Dedifferentiated amniotic fluid mesenchymal stem cell (primary cell): ENCODE results near the gene SPATA9.

Experiments used
- DNase-seq: peaks from one replicate; pipeline ENCODE4 v3.0.0-alpha.2; 2016; ENCODE audit errors: extremely low spot score

SPATA9 gene

DNA sequence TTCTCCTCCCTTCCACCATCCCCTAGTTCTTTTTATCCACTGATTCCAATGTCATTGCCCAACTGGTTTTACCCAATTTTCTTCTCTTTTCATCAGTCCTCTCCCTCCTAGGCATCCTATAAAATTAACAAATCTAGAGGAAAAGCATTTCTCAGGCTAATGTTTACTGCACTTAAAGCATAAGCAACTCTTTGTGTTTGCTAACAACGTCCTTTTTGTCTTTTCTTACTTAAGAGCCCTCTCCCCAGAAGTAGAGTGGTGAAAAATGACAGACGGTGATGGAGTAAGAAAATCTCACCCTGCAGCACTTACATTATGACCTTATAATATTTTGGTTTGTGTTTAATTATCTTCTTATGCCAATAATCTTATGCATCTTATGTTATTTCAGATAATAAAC, 1.6 kb upstream of the SPATA9 start:
- no peak for DNase-seq

DNA sequence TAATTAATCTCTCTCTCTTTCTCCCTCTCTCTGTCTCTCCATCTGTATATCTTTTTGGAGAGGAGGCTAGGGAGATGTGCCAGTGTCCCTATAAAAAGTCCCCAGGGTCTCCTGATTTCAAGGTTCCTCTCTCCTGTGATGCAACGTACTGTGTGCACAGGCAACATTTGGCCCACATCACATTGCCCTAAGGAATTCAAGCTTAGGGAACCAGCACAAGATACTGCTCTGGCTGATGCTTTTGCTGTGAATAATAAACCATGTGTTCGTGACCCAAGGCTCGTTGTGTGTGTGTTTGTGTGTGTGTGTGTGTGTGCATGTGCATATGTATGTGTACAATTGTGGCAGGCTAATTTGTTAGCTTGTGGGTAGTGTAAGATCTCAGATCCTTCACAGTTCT, 9.7 kb downstream of the SPATA9 start:
- DNase-seq: peak; percentile 64

DNA sequence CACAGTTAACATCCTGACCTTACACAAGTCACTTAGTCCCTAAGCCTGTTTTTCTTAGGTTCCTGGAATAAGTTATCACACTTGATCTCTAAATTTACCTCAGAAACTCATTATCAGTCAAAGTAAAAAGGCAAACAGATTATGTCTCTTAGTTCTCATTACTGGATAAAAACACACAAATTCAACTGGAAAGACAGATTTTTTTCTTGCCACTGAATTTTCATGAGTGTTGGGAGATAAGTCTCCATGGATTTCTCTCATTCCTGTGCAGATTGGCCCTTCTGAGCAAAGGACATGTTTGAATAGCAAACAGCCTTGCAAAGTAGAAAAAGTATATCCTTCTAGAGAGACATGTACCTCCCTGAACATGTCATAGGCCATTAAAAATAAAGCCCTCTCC, 10.2 kb downstream of the SPATA9 start:
- no peak for DNase-seq

DNA sequence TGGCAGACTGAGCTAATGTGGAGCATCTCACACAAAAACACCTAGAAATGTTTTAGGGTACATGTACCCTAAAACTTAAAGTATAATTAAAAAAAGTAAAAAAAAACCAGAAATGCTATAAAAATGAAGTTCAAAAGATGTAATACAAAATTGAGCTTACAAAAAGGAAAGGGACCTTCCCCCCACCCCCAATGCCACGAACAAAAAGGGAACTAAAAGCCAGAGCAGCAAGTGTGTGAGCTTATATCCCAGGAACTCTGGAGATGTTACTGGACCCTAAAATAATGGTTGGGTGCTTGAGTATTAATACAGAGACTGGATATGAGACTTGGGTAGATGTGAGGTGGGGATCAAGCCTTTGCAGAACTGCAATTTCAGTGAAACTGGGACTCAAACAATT, 11.0 kb downstream of the SPATA9 start:
- DNase-seq: no peak

DNA sequence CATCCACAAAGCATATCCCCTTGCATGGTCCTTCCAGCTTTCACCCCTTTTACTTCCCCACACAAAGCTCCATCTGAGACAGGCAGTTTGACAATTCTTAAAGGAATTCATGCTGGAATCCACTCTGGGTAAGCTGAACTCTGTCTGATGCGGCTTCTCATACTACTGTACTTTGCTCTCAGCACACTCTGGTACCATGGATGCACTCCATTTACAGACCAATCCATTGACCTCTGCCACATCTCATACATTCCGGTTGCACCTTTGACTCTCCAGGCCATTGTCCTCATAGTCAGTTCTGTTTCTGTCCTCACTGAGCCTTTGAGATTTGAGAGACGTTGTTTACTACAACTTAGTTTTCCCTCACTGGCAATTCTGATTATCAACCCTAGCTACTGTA, 12.2 kb downstream of the SPATA9 start:
- DNase-seq: no peak

DNA sequence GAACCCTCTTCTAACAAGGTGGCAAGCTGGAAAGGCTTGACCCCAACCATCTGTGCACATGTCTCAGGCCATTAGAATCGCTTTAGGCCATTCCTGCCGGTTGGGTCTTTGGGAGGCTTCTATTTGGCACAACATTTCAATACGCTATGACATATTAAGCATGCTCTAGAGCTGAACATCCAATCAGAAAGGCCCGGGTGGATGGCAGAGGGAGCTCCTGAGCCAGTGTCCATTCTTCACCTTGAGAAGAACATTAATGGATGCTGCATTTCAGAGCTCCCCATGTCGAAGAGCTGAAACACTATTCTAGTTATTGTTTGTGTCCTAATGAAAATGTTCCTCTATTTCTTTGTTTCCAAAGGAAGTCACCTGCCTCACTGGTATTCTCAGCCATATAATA, 12.8 kb downstream of the SPATA9 start:
- DNase-seq: no peak

DNA sequence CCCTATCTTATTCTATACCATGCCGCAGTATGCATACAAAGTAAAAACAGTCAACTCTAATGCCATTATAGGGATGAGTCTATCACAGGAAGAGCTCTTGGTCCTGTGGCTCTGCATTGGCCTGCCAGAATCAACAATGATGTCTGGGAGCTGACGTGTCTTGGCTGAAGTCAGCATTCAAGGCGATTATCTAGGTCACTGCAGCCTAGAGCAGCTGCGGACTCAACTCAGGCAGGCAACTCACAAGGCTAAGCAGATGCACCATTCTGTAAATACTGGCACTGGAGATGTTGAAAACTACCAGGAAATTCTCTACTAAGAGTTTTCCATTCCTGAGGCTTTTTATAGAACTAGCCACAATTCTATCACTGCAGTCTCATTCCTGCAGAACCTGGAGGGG, 13.3 kb downstream of the SPATA9 start:
- peak; percentile 76 for DNase-seq

DNA sequence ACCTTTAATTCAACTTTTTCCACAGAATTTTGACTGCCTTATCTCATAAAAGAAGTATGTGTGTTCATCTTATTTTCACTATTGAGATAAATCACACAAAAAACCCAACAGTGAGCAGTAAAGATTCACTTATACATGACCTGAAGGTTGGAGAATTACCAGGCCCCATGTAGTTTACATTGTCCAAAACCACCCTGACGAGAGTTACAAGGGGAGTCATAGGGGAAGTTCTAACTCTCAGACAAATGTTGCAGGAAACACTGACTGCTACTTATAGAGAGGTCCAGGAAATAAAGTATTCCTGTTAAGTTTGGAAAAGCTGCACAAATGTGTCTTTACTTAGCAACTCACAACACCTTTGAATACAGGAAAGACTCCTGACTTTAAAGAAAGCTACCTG, 14.1 kb downstream of the SPATA9 start:
- DNase-seq: no peak

DNA sequence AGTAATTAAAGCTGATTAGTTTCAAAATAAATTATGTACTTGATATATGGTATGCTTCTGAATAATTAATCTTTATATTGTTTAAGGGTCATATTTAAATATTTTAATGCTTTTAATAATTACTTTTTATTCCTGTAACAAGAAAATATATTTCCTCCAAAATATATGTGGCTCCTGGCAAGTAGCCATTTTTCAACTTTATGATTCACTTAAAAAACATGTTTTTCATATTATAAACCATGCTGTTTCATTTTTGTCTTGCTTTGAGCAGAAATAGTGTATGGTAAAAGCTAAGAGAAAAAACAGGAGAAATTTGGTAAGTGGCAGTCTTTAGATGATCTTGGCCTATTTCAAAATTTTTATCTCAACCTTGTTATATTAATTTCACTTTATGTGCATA, 14.6 kb downstream of the SPATA9 start:
- DNase-seq: no peak

DNA sequence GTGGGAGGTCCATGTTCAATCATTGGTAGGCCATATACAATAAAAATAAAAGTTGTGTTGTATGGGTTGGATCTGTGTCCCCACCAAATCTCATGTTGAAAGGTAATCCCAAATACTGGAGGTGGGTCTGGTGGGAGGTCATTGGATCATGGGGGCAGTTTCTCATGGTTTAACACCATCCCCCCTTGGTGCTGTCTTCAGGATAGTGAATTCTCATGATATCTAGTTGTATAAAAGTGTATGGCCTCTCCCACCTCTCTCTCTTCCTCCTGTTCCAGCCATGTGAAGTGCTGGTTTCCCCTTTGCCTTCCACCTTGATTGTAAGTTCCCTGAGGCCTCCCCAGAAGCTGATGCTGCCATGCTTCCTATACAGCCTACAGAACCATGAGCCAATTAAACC, 15.1 kb downstream of the SPATA9 start:
- DNase-seq: no peak

DNA sequence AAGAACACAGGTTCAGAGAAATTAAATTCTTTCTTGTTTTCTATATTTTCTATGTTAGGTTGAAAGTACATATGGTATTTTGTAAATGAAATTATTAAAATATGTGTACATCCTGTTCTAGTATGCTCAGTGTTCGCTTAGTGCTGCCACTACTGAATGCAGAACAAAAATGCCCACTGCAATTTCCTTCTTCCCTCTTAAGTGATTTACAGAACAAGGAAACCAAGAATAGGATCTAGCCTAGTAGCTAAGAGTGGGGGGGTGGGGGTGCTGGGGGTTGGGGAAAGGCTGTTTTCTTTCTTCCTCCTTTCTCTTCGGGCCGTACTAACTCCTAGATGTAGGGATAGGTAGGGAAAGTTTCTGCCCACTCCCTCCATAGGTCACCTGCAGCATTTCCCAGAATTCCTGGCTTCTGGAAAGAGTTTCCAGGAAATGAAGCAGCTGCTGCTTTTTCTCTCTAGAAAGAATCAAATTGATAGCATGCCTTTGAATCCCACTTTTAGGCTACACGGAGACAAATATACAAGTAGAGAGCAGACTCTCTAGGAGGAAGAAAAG, 15.7 kb downstream of the SPATA9 start:
- DNase-seq: no peak

DNA sequence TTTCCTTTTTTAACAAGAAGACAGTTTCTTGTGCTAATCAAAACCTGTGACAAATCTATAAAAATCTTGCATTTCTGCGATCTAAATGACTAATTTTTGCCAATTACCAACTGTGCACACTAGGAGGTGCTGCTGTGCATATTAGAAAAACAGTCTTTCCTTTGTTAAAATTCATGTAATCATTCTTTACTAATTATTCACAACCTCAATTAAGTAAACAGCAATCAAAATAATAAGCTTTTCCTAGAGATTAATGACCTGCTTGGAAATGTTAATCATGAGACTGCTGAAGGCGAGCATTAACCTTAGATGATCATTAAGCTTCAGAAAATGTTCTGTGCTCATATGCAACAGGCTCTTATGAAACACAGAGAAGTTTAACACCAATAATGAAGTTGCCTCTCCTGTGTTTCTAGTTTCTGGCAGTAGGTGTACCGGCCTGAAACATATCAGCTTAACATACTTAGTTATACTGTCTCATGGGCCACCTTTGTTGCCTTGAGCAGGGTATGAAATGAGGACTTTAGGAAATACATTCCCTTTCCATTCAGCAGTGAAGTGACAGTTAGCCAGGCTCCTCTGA, 18.5 kb downstream of the SPATA9 start:
- peak; percentile 30 for DNase-seq

DNA sequence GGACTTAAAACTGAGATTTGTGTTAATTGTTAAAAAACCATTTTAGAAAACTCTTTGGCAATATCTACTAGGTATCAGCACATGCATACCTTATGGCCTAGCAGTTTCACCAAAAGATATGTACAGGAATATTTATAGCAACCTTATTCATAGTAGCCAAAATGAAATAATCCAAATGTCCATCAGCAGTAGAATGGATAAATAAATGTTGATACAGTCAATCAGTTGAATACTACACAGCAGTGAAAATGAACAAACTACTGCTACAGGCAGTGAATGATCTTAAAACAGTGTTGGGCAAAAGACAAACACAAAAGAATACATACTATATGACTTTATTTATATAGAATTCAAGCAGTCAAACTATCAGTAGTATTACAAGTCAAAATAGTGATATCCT, 19.8 kb downstream of the SPATA9 start:
- no peak for DNase-seq

DNA sequence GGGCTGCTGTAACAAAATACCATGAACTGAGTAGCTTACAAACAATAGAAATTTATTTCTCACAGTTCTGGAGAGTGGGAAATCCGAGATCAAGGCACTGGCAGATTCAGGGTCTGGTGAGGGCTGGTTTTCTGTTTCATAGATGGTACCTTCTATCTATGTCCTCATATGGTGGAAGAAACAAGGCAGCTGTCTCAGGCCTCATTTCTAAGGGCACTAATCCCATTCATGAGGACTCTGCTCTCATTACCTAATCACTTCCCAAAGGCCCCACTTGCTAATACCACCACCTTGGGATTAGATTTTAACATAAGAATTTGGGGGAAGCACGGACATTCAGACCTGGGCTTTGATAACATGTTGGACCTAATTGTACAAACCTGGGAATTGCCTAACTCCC, 22.7 kb downstream of the SPATA9 start:
- no peak for DNase-seq

DNA sequence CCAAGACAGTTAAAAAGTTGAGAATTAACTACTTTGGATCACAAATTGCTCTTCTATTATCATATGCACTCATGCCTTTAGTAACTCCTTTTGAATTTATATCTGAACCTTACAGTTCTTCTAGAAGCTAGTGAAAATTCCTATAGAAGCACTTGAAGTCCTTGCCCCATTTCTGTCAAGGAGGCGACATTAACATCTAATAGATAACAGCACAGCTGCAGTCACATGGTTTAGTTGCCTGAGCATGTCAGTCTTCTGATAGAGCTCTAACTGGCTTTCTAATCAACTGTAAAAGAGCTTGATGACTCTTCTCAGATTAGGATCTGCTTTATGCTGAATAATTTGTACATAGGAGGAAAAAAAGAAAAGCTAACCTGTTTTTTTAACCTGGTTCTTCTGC, 27.2 kb downstream of the SPATA9 start:
- no peak for DNase-seq

DNA sequence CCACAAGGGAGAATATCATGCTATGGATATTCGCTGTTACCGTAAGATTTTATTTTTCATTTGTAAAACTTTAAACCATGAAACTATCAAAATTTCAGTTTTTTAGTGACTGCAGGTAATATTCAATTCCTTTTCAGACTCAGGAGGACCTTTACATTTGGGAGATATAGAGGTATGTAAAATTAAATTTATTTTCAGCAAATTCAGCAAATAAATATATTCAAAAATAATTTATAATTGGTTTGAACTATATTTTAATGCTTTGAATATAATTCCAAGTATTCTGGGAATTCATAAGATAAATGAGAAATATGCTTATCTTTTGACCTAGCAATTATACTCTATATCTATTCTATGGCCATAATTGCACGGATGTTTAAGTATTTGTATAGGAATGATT, 28.6 kb downstream of the SPATA9 start:
- no peak for DNase-seq

DNA sequence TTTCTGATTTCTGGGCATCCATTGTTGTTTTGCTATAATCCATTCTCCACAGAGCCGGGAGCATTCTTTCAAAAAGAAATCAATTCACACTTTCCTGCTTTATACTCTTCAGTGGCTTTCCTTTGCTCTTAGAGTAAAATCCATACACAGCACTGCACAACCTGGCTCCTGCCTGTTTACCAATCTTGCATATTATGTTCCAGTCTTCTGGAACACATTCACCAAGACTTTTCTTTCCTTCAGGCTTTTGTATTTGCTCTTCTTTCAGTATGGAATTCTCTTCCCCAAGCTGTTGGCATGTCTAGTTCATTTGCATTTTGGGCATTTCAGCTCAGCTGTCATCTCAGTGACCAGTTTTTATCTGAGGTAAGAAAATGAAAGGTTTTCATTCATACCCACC, 29.9 kb downstream of the SPATA9 start:
- DNase-seq: no peak

DNA sequence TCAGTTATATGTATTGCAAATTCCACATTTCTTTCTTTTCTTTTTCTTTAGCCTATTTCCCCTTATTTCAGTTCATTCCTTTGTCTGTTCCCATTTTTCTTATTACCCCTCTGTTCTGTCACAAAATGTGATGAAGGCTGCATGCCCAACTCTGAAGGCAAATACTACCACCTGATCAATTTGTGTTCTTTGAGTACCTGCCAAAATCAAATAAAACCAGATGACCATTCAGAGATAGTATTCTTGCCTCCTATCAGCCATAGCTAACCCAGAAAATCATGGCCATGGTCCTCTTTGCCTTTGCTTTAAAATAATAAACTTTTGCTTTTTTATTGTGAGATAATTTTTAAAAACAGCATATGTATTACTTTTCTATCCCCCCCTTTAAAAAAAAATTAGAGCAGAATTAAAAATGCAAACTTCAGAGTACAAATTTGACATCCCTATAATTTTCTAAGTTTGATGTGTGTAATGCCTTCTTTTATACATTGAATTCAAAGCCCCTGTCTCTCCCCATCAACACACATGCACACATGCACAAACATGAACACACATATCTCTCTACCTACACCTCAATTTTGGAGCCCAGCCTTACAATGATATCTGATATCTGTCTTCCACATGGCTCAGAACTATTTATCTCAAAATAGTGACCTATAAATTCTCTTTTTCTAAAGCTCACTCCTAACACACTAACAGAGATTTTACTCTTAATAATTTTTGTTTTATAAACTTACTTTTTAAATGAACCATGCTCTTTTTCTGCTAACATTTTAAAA, 32.8 kb downstream of the SPATA9 start:
- DNase-seq: no peak

DNA sequence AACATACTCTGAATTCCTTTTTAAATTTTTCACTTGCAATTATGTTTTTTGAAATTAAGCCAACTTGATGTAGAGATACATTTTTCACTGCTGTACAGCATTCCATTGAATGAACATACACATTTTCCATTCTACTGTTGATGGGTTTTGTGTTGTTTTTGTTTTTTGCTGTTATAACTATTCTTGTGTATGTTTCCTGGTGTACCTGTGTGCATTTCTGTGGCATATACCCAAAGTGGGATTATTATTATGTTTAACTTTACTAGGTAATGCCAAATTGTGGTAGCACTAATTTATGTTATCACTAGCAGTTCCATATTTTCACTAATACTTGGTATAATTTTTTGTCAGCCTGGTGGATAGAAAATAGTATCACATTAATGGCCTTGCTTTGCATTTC, 33.5 kb downstream of the SPATA9 start:
- DNase-seq: no peak

DNA sequence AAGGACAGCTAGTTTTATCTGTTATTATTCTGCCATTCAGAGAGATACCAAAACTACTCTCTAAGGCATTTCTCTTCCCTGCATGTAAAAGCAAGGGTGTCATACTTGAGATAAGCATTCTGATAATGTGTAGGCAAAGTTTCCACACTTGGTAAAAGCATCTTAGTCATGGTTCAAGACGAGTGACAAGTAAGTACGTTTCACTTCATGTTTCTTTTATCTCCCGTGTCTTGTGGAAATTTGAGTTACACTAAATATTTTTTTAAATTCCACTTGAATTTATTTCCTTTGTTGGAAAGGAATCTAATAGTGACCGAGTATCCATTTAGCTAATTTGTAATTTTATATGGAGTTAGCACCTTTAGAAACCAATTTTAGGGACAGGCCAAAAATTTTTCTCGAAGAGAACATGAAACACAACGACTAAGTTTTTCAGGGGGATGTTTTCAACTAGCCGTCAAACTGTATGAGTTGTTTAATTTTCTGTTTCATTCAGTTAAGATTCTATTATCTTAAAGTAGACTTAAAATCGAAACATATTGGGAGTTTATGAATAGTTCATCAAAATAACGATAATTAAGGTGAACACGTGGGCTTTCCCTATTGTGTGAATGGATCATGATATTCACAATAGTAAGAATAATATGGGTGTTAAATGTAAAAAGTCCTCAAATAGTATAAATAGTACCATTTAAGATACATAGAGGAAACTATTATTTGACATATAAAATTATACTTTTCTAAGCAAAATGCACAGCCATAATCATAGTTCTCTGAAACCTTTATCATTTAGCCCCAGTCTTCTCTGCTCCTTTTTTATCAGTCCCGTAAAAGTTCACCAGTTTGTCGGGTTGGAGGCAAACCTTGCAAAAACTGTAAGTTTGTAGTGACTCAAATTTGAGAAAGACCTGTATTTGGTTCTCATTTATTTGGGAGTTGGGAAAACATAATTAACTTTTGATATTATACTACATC, 34.6 kb downstream of the SPATA9 start:
- DNase-seq: no peak

DNA sequence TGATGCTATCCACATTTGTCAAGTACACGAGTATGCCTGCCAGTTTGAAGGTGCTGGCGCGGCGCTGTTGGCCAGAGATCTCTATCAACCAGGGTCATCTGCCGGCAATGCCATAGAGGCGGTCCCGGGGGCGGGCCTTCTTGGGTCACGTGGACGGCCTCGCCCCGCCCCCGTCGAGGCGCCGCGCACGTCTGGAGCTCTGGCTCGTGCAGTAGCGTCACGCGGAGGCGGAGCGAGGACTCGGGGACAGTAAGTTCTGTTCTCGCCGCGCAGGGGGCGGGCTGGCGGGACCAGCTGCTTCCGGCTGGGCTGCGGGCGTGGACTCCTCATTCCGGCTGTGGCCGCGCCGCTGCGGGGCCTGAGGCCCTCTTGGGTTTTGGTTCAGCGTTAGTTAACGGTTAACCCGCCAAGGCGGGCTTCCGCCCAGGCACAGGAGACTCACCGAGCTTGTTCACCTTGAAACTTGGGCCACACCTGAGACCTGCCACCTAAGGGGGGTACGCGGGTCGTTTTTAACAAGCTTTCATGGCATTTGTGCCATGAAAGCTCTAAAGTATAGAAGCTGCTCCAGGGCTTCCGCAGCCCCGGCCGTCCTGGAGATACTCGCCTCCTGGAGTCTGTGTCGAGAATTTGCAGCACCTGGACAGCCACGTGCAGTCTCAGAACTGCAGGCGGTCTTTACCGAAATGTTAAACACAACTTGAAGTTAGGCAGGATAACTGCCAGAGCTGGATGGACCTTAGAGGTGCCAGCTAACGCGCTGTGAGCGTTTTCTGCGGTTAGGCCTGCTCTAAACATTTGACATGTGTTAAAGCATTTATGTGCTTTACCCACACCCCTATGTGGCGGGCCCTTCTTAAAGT, 36.0 kb downstream of the SPATA9 start, which contains the start of gene RFESD:
TSS of gene RFESD (plus strand) at position 209 of the 863 bp plus-strand sequence. CDS start 5,495 bp downstream, outside the sequence.
- peak; percentile 96 for DNase-seq
